Measurements from ENCODE around the gene SYT13. TPM values are rescaled to one million over a fixed set of nuclear protein-coding genes. Genes with fewer than 3 reads are reported as not detected.

SYT13 gene
- total and polyA plus RNA-seq, 10 of the 15 experiments (the other 5 are each of a cell fraction or from before 2014, with no cell fraction given) = not detected

DNA sequence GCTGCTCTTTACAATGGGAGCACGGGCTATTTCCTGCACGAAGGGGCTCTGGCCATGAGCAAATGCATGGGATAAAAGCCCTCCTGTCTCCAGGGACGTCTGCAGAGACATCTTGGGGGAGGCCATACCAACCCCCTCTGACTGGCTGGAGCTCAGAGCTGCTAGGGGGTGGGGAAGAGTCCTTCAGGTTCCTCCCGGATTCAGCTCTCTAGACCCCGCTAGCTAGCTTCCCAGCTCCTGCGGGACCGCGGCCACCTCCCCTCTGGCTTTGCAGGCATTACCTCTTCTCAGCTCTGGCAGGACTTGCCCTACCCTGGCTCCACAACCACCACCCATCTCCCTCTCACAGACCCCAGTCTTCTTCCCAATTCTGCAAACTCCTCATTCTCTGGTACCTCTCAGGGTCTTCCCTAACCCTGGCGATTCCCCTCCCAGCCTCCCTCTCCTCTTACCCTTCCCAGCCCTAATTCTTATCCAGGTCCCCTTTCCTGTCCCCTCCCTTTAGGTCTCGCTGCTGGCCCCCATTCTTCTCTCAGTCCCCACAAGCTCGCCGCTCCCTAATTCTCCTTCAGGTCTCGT, 802 bp downstream of the SYT13 start:
- ChIA-PET POLR2A (no interaction called here), RAD21 (ENCODE audit: unreplicated experiment) (interaction anchor here (0.6 kb wide), 1 partner anchor 1032 kb away, joined by 3 read pairs; no protein-coding TSS in a partner anchor), CTCF (no interaction called here), SMC1A (ENCODE audit: uncharacterized antibody, unreplicated experiment) (no interaction called here)
- 13% methylated on average over 9 of the region's 13 CpGs for WGBS (ENCODE audit: insufficient coverage, insufficient replicate concordance, low lambda C conversion rate, missing lambda C conversion rate)
- no peak for TF ChIP-seq RAD51 (IDR thresholded peaks at IDR 0.05)
- no peak for TF ChIP-seq SPI1 (IDR thresholded peaks at IDR 0.05; ENCODE audit: borderline replicate concordance, insufficient read depth, low read depth, low read length)
- TF ChIP-seq TBL1XR1 (IDR thresholded peaks at IDR 0.05; ENCODE audit: low read depth, low read length) = no peak
- TF ChIP-seq KDM1A (IDR thresholded peaks at IDR 0.05; ENCODE audit: borderline replicate concordance) = no peak
- TF ChIP-seq ZSCAN29 (IDR thresholded peaks at IDR 0.05) = no peak
- no peak for TF ChIP-seq SMARCA5 (IDR thresholded peaks at IDR 0.05)
- TF ChIP-seq RAD21 (IDR thresholded peaks at IDR 0.05; ENCODE audit: insufficient read depth, low read depth, low read length) = no peak
- TF ChIP-seq, protein P1, sequence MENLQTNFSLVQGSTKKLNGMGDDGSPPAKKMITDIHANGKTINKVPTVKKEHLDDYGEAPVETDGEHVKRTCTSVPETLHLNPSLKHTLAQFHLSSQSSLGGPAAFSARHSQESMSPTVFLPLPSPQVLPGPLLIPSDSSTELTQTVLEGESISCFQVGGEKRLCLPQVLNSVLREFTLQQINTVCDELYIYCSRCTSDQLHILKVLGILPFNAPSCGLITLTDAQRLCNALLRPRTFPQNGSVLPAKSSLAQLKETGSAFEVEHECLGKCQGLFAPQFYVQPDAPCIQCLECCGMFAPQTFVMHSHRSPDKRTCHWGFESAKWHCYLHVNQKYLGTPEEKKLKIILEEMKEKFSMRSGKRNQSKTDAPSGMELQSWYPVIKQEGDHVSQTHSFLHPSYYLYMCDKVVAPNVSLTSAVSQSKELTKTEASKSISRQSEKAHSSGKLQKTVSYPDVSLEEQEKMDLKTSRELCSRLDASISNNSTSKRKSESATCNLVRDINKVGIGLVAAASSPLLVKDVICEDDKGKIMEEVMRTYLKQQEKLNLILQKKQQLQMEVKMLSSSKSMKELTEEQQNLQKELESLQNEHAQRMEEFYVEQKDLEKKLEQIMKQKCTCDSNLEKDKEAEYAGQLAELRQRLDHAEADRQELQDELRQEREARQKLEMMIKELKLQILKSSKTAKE (IDR thresholded peaks at IDR 0.05; ENCODE audit: low read depth, poor library complexity, severe bottlenecking) = no peak
- no peak for TF ChIP-seq SMC3 (IDR thresholded peaks at IDR 0.05; ENCODE audit: borderline replicate concordance, low read length)
- no peak for TF ChIP-seq NRF1 (conservative IDR thresholded peaks at IDR 0.05; ENCODE audit: low read depth, low read length)
- TF ChIP-seq, protein P2, sequence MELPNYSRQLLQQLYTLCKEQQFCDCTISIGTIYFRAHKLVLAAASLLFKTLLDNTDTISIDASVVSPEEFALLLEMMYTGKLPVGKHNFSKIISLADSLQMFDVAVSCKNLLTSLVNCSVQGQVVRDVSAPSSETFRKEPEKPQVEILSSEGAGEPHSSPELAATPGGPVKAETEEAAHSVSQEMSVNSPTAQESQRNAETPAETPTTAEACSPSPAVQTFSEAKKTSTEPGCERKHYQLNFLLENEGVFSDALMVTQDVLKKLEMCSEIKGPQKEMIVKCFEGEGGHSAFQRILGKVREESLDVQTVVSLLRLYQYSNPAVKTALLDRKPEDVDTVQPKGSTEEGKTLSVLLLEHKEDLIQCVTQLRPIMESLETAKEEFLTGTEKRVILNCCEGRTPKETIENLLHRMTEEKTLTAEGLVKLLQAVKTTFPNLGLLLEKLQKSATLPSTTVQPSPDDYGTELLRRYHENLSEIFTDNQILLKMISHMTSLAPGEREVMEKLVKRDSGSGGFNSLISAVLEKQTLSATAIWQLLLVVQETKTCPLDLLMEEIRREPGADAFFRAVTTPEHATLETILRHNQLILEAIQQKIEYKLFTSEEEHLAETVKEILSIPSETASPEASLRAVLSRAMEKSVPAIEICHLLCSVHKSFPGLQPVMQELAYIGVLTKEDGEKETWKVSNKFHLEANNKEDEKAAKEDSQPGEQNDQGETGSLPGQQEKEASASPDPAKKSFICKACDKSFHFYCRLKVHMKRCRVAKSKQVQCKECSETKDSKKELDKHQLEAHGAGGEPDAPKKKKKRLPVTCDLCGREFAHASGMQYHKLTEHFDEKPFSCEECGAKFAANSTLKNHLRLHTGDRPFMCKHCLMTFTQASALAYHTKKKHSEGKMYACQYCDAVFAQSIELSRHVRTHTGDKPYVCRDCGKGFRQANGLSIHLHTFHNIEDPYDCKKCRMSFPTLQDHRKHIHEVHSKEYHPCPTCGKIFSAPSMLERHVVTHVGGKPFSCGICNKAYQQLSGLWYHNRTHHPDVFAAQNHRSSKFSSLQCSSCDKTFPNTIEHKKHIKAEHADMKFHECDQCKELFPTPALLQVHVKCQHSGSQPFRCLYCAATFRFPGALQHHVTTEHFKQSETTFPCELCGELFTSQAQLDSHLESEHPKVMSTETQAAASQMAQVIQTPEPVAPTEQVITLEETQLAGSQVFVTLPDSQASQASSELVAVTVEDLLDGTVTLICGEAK (IDR thresholded peaks at IDR 0.05; ENCODE audit: borderline replicate concordance) = no peak
- Histone ChIP-seq H3K4me3 (no peak overlapping the region), H3K9ac (ENCODE audit: control insufficient read depth, insufficient read depth, low read length) (no peak overlapping the region), H3K27ac (ENCODE audit: control insufficient read depth, insufficient read depth) (no peak overlapping the region), H3K79me2 (ENCODE audit: control insufficient read depth, insufficient read depth, low read length) (no peaks in the 10 kb centered on the region), H3K27me3 (replicated peaks in 1 of 2; ENCODE audit: control insufficient read depth in 2 of 2, insufficient read depth in 2 of 2, low read length in 1 of 2) (peaks cover 8 to 12% of the 10 kb centered on the region in 2 experiments), H3K4me2 (ENCODE audit: control insufficient read depth, insufficient read depth) (no peak overlapping the region), H4K20me1 (ENCODE audit: control insufficient read depth, insufficient read depth) (no peaks in the 10 kb centered on the region), H3K9me3 (replicated peaks; ENCODE audit: control insufficient read depth, insufficient read depth, low read length) (no peaks in the 10 kb centered on the region), H3K4me1 (ENCODE audit: control insufficient read depth, insufficient read depth, low read length) (no peaks in the 10 kb centered on the region), H3K36me3 (ENCODE audit: control insufficient read depth in 2 of 2, insufficient read depth in 2 of 2, low read length in 1 of 2) (no peaks in the 10 kb centered on the region), H2AFZ (ENCODE audit: control insufficient read depth, low read depth, low read length) (no peak overlapping the region)
- no peak for ATAC-seq
- intact Hi-C loops (cut with micrococcal nuclease; ENCODE audit: unreplicated experiment) (no loop called here), in situ Hi-C loops (cut with MboI) (no loop called here)
- DNase-seq (ENCODE audit: low read depth, low spot score) = no peak
- BruUV-seq (replicated peaks) = no TSS peak
- FAIRE-seq = no peak

Data from GM12878 (cell line).